CD4-positive, CD25-positive, alpha-beta regulatory T cell (primary cell): ENCODE measurements around the gene GTF3C1. TPM values are rescaled to one million over a fixed set of nuclear protein-coding genes. Genes with fewer than 3 reads are reported as not detected.

Source experiments
- ATAC-seq, 2 donors: fragments of 150-1000 bp; cut with Tn5 transposase; one replicate each; pipeline ENCODE4 v1.10.0; 2021; ENCODE audit warnings: low read depth in 2 of 2, moderate number of reproducible peaks in 2 of 2, moderate library complexity in 1 of 2
- DNase-seq, 3 donors: peaks; one replicate each; pipeline versions ENCODE4 v3.0.0 to v3.0.0-alpha.2; 2012 to 2022; ENCODE audit warnings: mixed read lengths in 1 of 3
- H3K27ac ChIP-seq: one replicate; pipeline ENCODE4 v1.7.0; 2013; ENCODE audit warnings: mild to moderate bottlenecking, low read length; ENCODE audit not compliant: insufficient read depth, poor library complexity, severe bottlenecking
- H3K27me3 ChIP-seq: one replicate; pipeline ENCODE4 v1.7.0; 2013; ENCODE audit warnings: low read length; ENCODE audit not compliant: control insufficient read depth, insufficient read depth
- H3K36me3 ChIP-seq: one replicate; pipeline ENCODE4 v1.7.0; 2013; ENCODE audit warnings: mild to moderate bottlenecking, low read length, moderate library complexity; ENCODE audit not compliant: control insufficient read depth, insufficient read depth
- H3K4me1 ChIP-seq: 2 replicates; pipeline ENCODE4 v1.7.0; 2013; ENCODE audit warnings: mild to moderate bottlenecking, low read length; ENCODE audit not compliant: insufficient read depth, control insufficient read depth, poor library complexity, severe bottlenecking
- H3K4me3 ChIP-seq: one replicate; pipeline ENCODE4 v1.7.0; 2013; ENCODE audit warnings: low read depth, mild to moderate bottlenecking, low read length, moderate library complexity
- H3K9me3 ChIP-seq, 2 experiments: 1 replicate in 1 of 2; 2 replicates in 1 of 2; pipeline ENCODE4 v1.7.0; 2013; ENCODE audit warnings: low read length in 2 of 2, mild to moderate bottlenecking in 1 of 2, moderate library complexity in 1 of 2; ENCODE audit not compliant: control insufficient read depth in 2 of 2
- H3K27ac Mint-ChIP-seq, 3 donors: one replicate each; pipeline ENCODE4 v1.8.0; 2020 to 2022; ENCODE audit warnings: mild to moderate bottlenecking in 3 of 3, mixed read lengths in 3 of 3, moderate library complexity in 2 of 3
- H3K27me3 Mint-ChIP-seq: one replicate; pipeline ENCODE4 v1.8.0; 2022; ENCODE audit warnings: mild to moderate bottlenecking, mixed read lengths
- H3K36me3 Mint-ChIP-seq: one replicate; pipeline ENCODE4 v1.8.0; 2020; ENCODE audit warnings: mixed read lengths
- H3K4me1 Mint-ChIP-seq, 4 donors: one replicate each; pipeline ENCODE4 v1.8.0; 2020 to 2022; ENCODE audit warnings: mixed read lengths in 4 of 4, mild to moderate bottlenecking in 1 of 4
- H3K4me3 Mint-ChIP-seq, 4 donors: one replicate each; pipeline ENCODE4 v1.8.0; 2020 to 2022; ENCODE audit warnings: mild to moderate bottlenecking in 4 of 4, mixed read lengths in 4 of 4, moderate library complexity in 3 of 4
- H3K9me3 Mint-ChIP-seq, 7 donors: one replicate each; pipeline ENCODE4 v1.8.0; 2020 to 2022; ENCODE audit warnings: mixed read lengths in 7 of 7, mild to moderate bottlenecking in 3 of 7, moderate library complexity in 2 of 7
- polyA plus RNA-seq, 4 donors: library from polyadenylated mRNA; unstranded; fragments of 300-500 nt; fragmentation: Illumina TruSeq; gene quantifications; one replicate each; pipeline ENCODE4 v1.2.3, GENCODE V29; 2021
- total RNA-seq: library from RNA; stranded (reverse); gene quantifications from one replicate; pipeline ENCODE4 v1.2.3, GENCODE V29; 2022

GTF3C1 gene
- total and polyA plus RNA-seq, 5 donors from 2014 or later, result 14.9 to 57.2 (median 21.2) TPM

DNA sequence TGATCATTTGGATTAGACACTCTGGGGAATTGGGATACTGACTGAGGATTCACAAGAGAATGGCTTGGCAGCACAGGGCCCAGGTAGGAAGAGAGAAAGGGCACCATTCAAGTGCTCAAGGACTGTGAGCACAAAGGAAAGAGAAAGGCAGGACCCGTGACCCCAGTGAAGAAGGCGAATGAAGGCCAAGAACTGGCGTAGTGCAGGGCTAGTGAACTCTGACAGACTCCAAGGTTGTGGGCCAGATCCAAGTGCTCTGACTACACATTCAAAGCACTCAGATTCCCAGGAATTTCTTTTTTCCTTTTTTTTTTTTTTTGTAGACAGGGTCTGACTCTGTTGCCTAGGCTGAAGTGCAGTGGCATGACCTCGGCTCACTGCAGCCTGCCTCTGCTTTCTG lies 5.0 kb downstream of the GTF3C1 start:
- Histone ChIP-seq H3K4me3 (no peak overlapping the region), H3K27me3 (no peaks in the 10 kb centered on the region), H3K36me3 (peaks cover 55% of the 10 kb centered on the region), H3K27ac (no peak overlapping the region), H3K4me1 (peaks cover 16% of the 10 kb centered on the region), H3K9me3 (no peaks in the 10 kb centered on the region)
- ATAC-seq, result no peak
- Mint-ChIP-seq H3K27me3 (peaks cover 1% of the 10 kb centered on the region), H3K9me3 (peaks cover 0 to 6% (median 0%) of the 10 kb centered on the region in 7 donors), H3K4me1 (peaks cover 14 to 40% (median 22%) of the 10 kb centered on the region in 4 donors), H3K27ac (no peak overlapping the region), H3K36me3 (peaks cover 48% of the 10 kb centered on the region), H3K4me3 (no peak overlapping the region)
- DNase-seq, result no peak

DNA sequence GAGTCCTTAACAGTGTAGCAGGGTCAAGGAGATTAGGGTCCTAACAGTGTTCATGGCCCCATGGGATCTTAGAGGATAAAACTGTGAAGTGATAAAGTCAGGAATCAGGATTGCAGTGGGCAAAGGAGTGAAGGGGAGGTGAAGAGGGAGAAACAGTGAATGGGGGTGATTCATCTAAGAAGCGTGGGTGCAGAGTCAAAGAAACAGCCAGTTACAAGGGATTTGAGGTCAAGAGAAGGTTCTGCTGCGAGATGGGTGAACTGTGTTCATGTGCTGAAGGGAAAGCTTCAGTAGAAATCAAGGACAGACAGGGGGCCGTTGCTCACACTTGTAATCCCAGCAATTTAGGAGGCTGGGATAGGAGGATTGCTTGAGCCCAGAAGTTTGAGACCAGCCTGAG lies 5.9 kb downstream of the GTF3C1 start:
- Mint-ChIP-seq H3K36me3 (peaks cover 56% of the 10 kb centered on the region), H3K27me3 (no peaks in the 10 kb centered on the region), H3K9me3 (peaks cover 0 to 6% (median 0%) of the 10 kb centered on the region in 7 donors), H3K27ac (no peak overlapping the region), H3K4me3 (peak overlapping the region in 1 of 4 donors; percentile 38), H3K4me1 (peaks cover 14 to 37% (median 20%) of the 10 kb centered on the region in 4 donors)
- no peak overlapping the region for H3K4me3 ChIP-seq
- peaks cover 63% of the 10 kb centered on the region for H3K36me3 ChIP-seq
- H3K4me1 ChIP-seq, result peaks cover 10% of the 10 kb centered on the region
- no peaks in the 10 kb centered on the region for H3K27me3 ChIP-seq
- DNase-seq (no peak), ATAC-seq (no peak)
- no peak overlapping the region for H3K27ac ChIP-seq
- H3K9me3 ChIP-seq, result no peaks in the 10 kb centered on the region

- Mint-ChIP-seq H3K4me3 (peak overlapping the region in 1 of 4 donors; percentile 27), H3K9me3 (peaks cover 0 to 6% (median 0%) of the 10 kb centered on the region in 7 donors), H3K4me1 (peaks cover 4 to 11% (median 7%) of the 10 kb centered on the region in 4 donors), H3K27ac (no peak overlapping the region), H3K36me3 (peaks cover 78% of the 10 kb centered on the region), H3K27me3 (no peaks in the 10 kb centered on the region)
- DNase-seq (no peak), ATAC-seq (no peak)
- Histone ChIP-seq H3K36me3 (peaks cover 89% of the 10 kb centered on the region), H3K4me3 (no peak overlapping the region), H3K27ac (no peak overlapping the region), H3K9me3 (no peaks in the 10 kb centered on the region), H3K4me1 (no peaks in the 10 kb centered on the region), H3K27me3 (no peaks in the 10 kb centered on the region)
Observed at GRCh38 chr16:27539636-27540035, 10.1 kb downstream of the GTF3C1 start.

DNA sequence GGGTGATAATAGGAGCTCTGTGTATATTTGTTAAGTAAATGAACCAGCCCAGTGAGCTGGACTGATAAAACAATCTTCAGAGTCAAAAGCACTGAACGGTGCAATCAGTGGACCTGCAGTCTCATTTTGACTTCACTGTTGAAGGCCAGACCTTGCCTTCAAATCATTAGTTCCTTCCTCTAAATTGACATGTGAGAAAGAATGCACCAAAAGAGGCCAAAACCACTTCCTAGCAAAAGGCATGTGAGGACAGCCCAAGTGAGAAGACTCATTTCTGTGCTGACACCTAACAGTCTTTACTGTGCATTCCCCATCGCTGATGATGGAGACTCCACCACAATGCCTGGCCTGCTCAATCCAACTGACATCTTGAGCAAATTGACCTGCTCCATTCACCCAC lies 10.6 kb downstream of the GTF3C1 start:
- no peaks in the 10 kb centered on the region for H3K27me3 ChIP-seq
- H3K9me3 ChIP-seq, result no peaks in the 10 kb centered on the region
- no peak for ATAC-seq
- H3K4me1 Mint-ChIP-seq, result peaks cover 4 to 11% (median 7%) of the 10 kb centered on the region in 4 donors
- peak overlapping the region in 1 of 3 donors; percentile 59 for H3K27ac Mint-ChIP-seq
- no peaks in the 10 kb centered on the region for H3K4me1 ChIP-seq
- no peaks in the 10 kb centered on the region for H3K27me3 Mint-ChIP-seq
- H3K9me3 Mint-ChIP-seq, result peaks cover 0 to 6% (median 0%) of the 10 kb centered on the region in 7 donors
- peak in 1 of 3 donors; percentile 7 for DNase-seq
- no peak overlapping the region for H3K4me3 ChIP-seq
- peak overlapping the region in 1 of 4 donors; percentile 27 for H3K4me3 Mint-ChIP-seq
- H3K36me3 ChIP-seq, result peaks cover 89% of the 10 kb centered on the region
- no peak overlapping the region for H3K27ac ChIP-seq
- H3K36me3 Mint-ChIP-seq, result peaks cover 77% of the 10 kb centered on the region

GRCh38 chr16:27538528-27538927 lies 11.2 kb downstream of the GTF3C1 start:
- ATAC-seq, result no peak
- H3K4me1 ChIP-seq, result no peaks in the 10 kb centered on the region
- no peak for DNase-seq
- peaks cover 0 to 6% (median 0%) of the 10 kb centered on the region in 7 donors for H3K9me3 Mint-ChIP-seq
- H3K27ac ChIP-seq, result no peak overlapping the region
- no peaks in the 10 kb centered on the region for H3K27me3 ChIP-seq
- no peak overlapping the region for H3K4me3 ChIP-seq
- peaks cover 87% of the 10 kb centered on the region for H3K36me3 ChIP-seq
- no peaks in the 10 kb centered on the region for H3K9me3 ChIP-seq
- H3K4me1 Mint-ChIP-seq, result peaks cover 4 to 8% (median 7%) of the 10 kb centered on the region in 4 donors
- H3K36me3 Mint-ChIP-seq, result peaks cover 77% of the 10 kb centered on the region
- H3K27me3 Mint-ChIP-seq, result no peaks in the 10 kb centered on the region
- H3K4me3 Mint-ChIP-seq, result no peak overlapping the region
- H3K27ac Mint-ChIP-seq, result no peak overlapping the region

GRCh38 chr16:27534256-27534655 lies 15.5 kb downstream of the GTF3C1 start:
- no peaks in the 10 kb centered on the region for H3K9me3 Mint-ChIP-seq
- no peak for DNase-seq

DNA sequence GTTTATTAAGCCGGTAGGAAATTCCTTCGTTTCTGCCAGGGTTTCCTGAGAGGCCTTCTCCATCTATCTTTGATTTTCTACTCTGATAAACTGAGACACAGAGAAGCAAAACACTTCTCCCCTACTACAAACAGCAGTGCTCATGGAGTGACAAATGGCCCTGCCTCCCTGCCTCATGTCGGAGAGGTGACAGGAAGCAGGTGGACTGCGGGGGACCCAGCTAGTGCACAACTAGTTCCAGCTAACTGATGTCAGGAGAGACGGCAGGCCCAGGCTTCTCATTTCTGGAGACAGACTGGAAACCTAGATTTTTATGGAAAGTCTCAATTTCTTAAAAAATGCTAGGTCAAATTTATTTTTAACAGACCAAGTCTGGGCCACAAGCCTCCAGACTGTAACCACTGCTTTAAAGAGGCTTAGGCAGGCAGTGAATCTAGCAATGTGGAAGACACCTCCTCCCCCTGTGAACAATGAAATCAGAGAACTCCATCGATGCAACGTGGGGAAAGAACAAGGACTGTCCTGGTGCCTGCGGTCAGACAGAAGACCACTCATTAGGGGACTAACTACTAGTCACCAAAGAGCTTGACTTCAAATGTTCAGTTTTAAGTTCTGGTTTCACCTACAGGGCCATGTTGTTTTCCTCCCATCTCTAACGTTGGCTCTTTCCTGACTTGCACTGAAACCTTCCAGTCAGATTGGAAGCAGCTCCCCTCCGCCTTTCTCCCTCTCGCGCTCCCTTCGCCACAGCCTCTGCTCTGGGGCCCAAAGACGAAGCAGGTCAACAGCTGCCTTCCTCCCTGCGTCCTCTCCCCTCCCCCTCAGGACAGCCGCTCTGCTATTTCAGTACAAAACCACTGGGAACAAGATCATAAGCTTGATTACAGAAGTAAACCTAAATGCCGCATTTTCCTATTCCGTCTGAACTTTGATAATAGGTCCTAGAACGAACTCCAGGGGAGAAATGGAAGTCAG lies 17.6 kb downstream of the GTF3C1 start:
- Histone ChIP-seq H3K27ac (no peak overlapping the region), H3K9me3 (no peaks in the 10 kb centered on the region), H3K4me1 (no peaks in the 10 kb centered on the region), H3K36me3 (peaks cover 90% of the 10 kb centered on the region), H3K4me3 (no peak overlapping the region), H3K27me3 (no peaks in the 10 kb centered on the region)
- Mint-ChIP-seq H3K9me3 (no peaks in the 10 kb centered on the region), H3K27me3 (no peaks in the 10 kb centered on the region), H3K27ac (peak overlapping the region; percentile 24 to 78 (median 39)), H3K36me3 (peaks cover 74% of the 10 kb centered on the region), H3K4me1 (peaks cover 0 to 5% (median under 1%) of the 10 kb centered on the region in 4 donors), H3K4me3 (no peak overlapping the region)
- DNase-seq, result no peak
- ATAC-seq, result no peak

More at GRCh38 chr16:27534256-27534655, 15.5 kb downstream of the GTF3C1 start:
- no peak overlapping the region for H3K4me3 ChIP-seq
- Mint-ChIP-seq H3K4me1 (peaks cover 0 to 5% (median 3%) of the 10 kb centered on the region in 4 donors), H3K4me3 (no peak overlapping the region), H3K27me3 (no peaks in the 10 kb centered on the region), H3K36me3 (peaks cover 80% of the 10 kb centered on the region), H3K27ac (no peak overlapping the region)
- no peak for ATAC-seq
- no peaks in the 10 kb centered on the region for H3K4me1 ChIP-seq
- no peaks in the 10 kb centered on the region for H3K27me3 ChIP-seq
- H3K27ac ChIP-seq, result no peak overlapping the region
- no peaks in the 10 kb centered on the region for H3K9me3 ChIP-seq
- H3K36me3 ChIP-seq, result peaks cover 89% of the 10 kb centered on the region
